Measurements from ENCODE around the gene NR4A2.

Gene NR4A2

DNA sequence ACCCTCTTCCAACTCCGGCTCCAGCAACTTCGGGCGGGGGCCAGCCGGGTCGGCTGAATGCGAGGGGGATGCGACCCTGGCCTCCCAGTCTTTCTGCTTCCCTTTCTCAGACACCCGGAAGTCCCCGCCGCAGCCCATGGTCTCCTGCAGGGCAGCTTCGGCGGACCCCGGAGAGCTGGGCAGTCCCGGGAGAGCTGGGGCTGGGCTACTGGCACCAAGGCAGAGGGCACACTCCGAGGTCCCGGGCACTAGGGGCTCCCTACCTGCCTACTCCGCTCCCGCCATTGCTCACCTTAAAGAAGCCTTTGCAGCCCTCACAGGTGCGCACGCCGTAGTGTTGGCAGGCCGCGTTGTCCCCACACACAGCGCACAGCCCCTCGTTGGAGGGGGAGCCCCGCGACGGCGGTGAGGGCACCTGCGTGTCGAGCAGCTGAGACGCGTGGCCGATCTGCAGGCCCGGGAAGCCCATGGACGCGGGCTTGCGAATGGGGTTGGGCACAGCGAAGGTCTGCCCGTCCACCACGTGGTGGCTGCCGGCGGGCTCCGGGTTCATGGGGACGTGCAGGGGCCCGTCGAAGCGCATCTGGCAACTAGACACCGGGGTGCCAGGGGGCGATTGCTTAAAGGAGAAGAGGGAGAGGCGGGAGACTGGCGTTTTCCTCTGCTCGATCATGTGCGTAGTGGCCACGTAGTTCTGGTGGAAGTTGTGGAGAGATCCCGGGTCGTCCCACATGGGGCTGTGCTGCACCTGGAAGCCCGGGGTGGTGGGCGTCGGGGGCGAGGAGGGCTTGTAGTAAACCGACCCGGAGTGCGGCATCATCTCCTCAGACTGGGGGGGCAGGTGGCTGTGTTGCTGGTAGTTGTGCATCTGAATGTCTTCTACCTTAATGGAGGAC lies 3.2 kb downstream of the NR4A2 start:
- no peaks in the 10 kb centered on the region for H3K9me3 ChIP-seq (ENCODE audit: control insufficient read depth, insufficient read depth, low read depth, low read length)
- POLR2A ChIA-PET = interaction anchor here (1.2 kb wide), 1 partner anchor 13 kb away, joined by 3 read pairs; no protein-coding TSS in a partner anchor
- H3K27ac ChIP-seq (ENCODE audit: extremely low read depth, low read depth, low read length) = no peak overlapping the region
- peaks cover 4 to 24% of the 10 kb centered on the region in 2 experiments; a peak in 2 of 3 replicates for H3K36me3 ChIP-seq (ENCODE audit: control insufficient read depth in 2 of 2, insufficient read depth in 1 of 2, low read length in 2 of 2)
- CTCF ChIA-PET = no interaction called here
- TF ChIP-seq ZNF223 (tag by site-specific recombination; IDR thresholded peaks at IDR 0.05) = no peak
- no peak for TF ChIP-seq GLI4 (tag by site-specific recombination; IDR thresholded peaks at IDR 0.05)
- no peak for TF ChIP-seq ZNF624 (tag by site-specific recombination; IDR thresholded peaks at IDR 0.05)
- no peak for TF ChIP-seq ZNF214 (tag by site-specific recombination; IDR thresholded peaks at IDR 0.05; ENCODE audit: borderline replicate concordance)
- H3K4me1 ChIP-seq (ENCODE audit: control insufficient read depth, insufficient read depth, low read length) = no peaks in the 10 kb centered on the region
- no peak overlapping the region for H3K4me3 ChIP-seq (ENCODE audit: low read depth, low read length)

DNA sequence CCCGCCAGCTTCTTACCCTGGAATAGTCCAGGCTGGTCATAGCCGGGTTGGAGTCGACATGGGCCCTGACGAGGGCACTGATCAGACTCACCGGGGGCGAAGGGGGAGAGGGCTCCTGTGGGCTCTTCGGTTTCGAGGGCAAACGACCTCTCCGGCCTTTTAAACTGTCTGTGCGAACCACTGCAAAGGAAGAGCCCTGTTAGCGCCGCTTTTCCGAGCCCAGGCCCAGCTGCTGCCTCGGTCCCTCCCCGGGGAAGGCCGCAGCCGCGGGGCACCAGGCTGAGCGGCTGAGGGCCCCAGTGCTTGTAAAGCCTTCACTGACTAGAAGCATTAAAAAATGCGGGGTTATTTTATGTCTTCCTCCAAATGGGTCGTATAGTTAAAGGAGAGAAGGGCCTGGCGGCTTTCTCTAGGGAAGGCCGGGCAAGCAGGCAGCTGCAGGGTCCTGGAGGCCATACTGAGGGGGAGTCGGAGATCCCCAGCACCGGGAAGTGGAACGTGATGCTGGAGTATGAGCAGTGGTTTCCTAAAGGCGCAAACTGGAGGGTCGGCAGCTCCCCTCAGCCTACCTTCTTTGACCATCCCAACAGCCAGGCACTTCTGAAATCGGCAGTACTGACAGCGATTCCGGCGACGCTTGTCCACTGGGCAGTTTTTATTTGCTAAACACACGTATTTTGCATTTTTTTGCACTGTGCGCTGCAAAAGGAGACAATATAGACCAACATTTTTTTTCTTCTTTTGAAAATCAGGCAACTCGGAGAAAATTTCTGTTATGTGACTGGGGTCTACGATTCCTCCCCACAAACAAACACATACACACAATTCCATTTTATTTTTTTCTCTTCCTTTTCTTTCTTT lies 4.5 kb downstream of the NR4A2 start:
- POLR2A ChIA-PET = no interaction called here
- H3K4me1 ChIP-seq (ENCODE audit: control insufficient read depth, insufficient read depth, low read length) = no peaks in the 10 kb centered on the region
- CTCF ChIA-PET = no interaction called here
- no peaks in the 10 kb centered on the region for H3K9me3 ChIP-seq (ENCODE audit: control insufficient read depth, insufficient read depth, low read depth, low read length)
- no peak overlapping the region for H3K4me3 ChIP-seq (ENCODE audit: low read depth, low read length)
- H3K36me3 ChIP-seq (ENCODE audit: control insufficient read depth in 2 of 2, insufficient read depth in 1 of 2, low read length in 2 of 2) = peaks cover 4 to 24% of the 10 kb centered on the region in 2 experiments; a peak in 2 of 3 replicates
- TF ChIP-seq ZEB2 (tag by site-specific recombination; IDR thresholded peaks at IDR 0.05) = no peak
- TF ChIP-seq MYNN (tag by site-specific recombination; IDR thresholded peaks at IDR 0.05; ENCODE audit: borderline replicate concordance) = no peak
- no peak for TF ChIP-seq KLF8 (tag by site-specific recombination; IDR thresholded peaks at IDR 0.05)
- TF ChIP-seq ZNF140 (tag by site-specific recombination; IDR thresholded peaks at IDR 0.05) = no peak
- TF ChIP-seq ZNF354C (tag by site-specific recombination; IDR thresholded peaks at IDR 0.05; ENCODE audit: borderline replicate concordance, low read depth) = no peak
- no peak for TF ChIP-seq ZSCAN16 (tag by site-specific recombination; IDR thresholded peaks at IDR 0.05)
- no peak for TF ChIP-seq ZNF175 (tag by site-specific recombination; IDR thresholded peaks at IDR 0.05)
- TF ChIP-seq ZNF791 (tag by site-specific recombination; IDR thresholded peaks at IDR 0.05) = no peak
- TF ChIP-seq, protein P1, sequence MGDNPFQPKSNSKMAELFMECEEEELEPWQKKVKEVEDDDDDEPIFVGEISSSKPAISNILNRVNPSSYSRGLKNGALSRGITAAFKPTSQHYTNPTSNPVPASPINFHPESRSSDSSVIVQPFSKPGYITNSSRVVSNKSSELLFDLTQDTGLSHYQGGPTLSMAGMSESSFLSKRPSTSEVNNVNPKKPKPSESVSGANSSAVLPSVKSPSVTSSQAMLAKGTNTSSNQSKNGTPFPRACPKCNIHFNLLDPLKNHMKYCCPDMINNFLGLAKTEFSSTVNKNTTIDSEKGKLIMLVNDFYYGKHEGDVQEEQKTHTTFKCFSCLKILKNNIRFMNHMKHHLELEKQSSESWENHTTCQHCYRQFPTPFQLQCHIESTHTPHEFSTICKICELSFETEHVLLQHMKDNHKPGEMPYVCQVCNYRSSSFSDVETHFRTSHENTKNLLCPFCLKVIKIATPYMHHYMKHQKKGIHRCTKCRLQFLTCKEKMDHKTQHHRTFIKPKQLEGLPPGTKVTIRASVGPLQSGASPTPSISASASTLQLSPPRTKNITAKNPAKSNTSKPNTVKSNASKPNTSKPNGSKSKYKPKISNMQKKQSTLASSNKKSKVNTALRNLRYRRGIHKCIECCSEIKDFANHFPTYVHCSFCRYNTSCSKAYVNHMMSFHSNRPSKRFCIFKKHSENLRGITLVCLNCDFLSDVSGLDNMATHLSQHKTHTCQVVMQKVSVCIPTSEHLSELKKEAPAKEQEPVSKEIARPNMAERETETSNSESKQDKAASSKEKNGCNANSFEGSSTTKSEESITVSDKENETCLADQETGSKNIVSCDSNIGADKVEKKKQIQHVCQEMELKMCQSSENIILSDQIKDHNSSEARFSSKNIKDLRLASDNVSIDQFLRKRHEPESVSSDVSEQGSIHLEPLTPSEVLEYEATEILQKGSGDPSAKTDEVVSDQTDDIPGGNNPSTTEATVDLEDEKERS (tag by site-specific recombination; IDR thresholded peaks at IDR 0.05) = no peak
- TF ChIP-seq, protein P2, sequence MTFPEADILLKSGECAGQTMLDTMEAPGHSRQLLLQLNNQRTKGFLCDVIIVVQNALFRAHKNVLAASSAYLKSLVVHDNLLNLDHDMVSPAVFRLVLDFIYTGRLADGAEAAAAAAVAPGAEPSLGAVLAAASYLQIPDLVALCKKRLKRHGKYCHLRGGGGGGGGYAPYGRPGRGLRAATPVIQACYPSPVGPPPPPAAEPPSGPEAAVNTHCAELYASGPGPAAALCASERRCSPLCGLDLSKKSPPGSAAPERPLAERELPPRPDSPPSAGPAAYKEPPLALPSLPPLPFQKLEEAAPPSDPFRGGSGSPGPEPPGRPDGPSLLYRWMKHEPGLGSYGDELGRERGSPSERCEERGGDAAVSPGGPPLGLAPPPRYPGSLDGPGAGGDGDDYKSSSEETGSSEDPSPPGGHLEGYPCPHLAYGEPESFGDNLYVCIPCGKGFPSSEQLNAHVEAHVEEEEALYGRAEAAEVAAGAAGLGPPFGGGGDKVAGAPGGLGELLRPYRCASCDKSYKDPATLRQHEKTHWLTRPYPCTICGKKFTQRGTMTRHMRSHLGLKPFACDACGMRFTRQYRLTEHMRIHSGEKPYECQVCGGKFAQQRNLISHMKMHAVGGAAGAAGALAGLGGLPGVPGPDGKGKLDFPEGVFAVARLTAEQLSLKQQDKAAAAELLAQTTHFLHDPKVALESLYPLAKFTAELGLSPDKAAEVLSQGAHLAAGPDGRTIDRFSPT (tag by site-specific recombination; IDR thresholded peaks at IDR 0.05) = no peak
- TF ChIP-seq, protein P3, sequence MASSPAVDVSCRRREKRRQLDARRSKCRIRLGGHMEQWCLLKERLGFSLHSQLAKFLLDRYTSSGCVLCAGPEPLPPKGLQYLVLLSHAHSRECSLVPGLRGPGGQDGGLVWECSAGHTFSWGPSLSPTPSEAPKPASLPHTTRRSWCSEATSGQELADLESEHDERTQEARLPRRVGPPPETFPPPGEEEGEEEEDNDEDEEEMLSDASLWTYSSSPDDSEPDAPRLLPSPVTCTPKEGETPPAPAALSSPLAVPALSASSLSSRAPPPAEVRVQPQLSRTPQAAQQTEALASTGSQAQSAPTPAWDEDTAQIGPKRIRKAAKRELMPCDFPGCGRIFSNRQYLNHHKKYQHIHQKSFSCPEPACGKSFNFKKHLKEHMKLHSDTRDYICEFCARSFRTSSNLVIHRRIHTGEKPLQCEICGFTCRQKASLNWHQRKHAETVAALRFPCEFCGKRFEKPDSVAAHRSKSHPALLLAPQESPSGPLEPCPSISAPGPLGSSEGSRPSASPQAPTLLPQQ (tag by site-specific recombination; IDR thresholded peaks at IDR 0.05) = no peak
- TF ChIP-seq ZFHX2 (tag by site-specific recombination; conservative IDR thresholded peaks at IDR 0.05) = no peak
- TF ChIP-seq GLIS1 (tag by site-specific recombination; IDR thresholded peaks at IDR 0.05) = no peak
- no peak overlapping the region for H3K27ac ChIP-seq (ENCODE audit: extremely low read depth, low read depth, low read length)
